ENCODE results near the gene TMEM61. TPM values are rescaled to one million over a fixed set of nuclear protein-coding genes. Genes with fewer than 3 reads are reported as not detected.
A peak's percentile ranks its signal among the peaks of the same experiment; 100 is the strongest.

The TMEM61 gene
- total RNA-seq, 2 donors from 2014 or later: 2.0 to 3.6 TPM

DNA sequence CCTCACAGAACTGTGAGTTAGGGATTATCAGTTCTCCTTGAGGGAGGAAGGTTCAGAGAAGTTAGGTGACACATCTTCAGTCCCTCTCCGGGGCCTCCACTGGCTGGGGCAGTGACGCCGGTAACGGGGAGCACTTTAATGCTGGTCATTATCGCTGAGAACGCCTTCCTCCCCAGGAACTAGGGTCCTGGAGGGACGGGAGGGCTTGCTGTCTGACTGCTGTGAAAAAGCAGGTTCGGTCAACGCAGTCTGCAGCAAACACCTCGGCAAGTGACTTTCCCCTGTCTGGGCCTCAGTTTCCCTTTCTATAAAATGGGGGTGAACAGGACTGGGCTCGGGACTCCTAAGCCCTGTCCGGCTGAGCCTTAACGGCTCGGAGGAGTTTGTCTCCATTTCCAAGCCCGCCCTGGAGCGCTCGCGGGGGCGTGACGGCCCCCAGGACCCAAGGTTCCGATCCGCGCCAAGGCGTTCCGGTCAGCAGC lies 341 bp upstream of the TMEM61 start:
- H3K4me1 ChIP-seq: peaks cover 14% of the 10 kb centered on the region
- ATAC-seq (no peak), DNase-seq (no peak)
- intact Hi-C loops (cut with DNase I): no loop called here
- TF ChIP-seq, protein P1, sequence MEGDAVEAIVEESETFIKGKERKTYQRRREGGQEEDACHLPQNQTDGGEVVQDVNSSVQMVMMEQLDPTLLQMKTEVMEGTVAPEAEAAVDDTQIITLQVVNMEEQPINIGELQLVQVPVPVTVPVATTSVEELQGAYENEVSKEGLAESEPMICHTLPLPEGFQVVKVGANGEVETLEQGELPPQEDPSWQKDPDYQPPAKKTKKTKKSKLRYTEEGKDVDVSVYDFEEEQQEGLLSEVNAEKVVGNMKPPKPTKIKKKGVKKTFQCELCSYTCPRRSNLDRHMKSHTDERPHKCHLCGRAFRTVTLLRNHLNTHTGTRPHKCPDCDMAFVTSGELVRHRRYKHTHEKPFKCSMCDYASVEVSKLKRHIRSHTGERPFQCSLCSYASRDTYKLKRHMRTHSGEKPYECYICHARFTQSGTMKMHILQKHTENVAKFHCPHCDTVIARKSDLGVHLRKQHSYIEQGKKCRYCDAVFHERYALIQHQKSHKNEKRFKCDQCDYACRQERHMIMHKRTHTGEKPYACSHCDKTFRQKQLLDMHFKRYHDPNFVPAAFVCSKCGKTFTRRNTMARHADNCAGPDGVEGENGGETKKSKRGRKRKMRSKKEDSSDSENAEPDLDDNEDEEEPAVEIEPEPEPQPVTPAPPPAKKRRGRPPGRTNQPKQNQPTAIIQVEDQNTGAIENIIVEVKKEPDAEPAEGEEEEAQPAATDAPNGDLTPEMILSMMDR (IDR thresholded peaks at IDR 0.05): no peak
- no peak for TF ChIP-seq POLR2A (IDR thresholded peaks at IDR 0.05)
- H3K9me3 ChIP-seq: no peaks in the 10 kb centered on the region
- no peaks in the 10 kb centered on the region for H3K27me3 ChIP-seq
- peak overlapping the region in 1 of 4 donors; percentile 9 for H3K27ac ChIP-seq
- WGBS, 2 donors: 10% methylated on average over 25 of the region's 25 CpGs; no CpG with 5 or more reads in 1 of the 2 donors
- H3K36me3 ChIP-seq (replicated peaks in 1 of 2; ENCODE audit: insufficient read depth in 1 of 2, low read depth in 2 of 2): no peaks in the 10 kb centered on the region
- H3K4me3 ChIP-seq: peak overlapping the region; percentile 15 to 44

DNA sequence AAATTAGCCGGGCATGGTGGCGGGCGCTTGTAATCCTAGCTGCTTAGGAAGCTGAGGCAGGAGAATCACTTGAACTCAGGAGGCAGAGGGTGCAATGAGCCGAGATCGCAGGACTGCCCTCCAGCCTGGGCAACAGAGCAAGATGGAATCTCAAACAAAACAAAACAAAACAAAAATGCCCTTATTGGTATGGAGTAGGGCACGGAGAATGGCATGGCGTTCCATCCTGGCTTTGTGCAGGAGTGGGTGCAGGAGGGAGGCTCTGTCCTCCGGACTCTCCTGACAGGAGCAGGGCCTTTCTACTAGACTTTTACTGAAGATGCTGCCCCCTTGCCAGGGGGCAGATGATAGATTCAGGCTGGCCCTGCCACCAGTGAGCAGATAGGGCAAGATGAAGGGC lies 1.0 kb downstream of the TMEM61 start:
- peaks cover 14% of the 10 kb centered on the region for H3K4me1 ChIP-seq
- H3K4me3 ChIP-seq: no peak overlapping the region
- WGBS, 2 donors: 85 to 90% methylated on average over 8 of the region's 8 CpGs
- no peak overlapping the region for H3K27ac ChIP-seq
- DNase-seq (no peak), ATAC-seq (no peak)
- no peaks in the 10 kb centered on the region for H3K27me3 ChIP-seq
- no peaks in the 10 kb centered on the region for H3K36me3 ChIP-seq (replicated peaks in 1 of 2; ENCODE audit: insufficient read depth in 1 of 2, low read depth in 2 of 2)
- no peak for TF ChIP-seq POLR2A (IDR thresholded peaks at IDR 0.05)
- TF ChIP-seq, protein P1 (IDR thresholded peaks at IDR 0.05): no peak
- no peaks in the 10 kb centered on the region for H3K9me3 ChIP-seq
- intact Hi-C loops (cut with DNase I): no loop called here

DNA sequence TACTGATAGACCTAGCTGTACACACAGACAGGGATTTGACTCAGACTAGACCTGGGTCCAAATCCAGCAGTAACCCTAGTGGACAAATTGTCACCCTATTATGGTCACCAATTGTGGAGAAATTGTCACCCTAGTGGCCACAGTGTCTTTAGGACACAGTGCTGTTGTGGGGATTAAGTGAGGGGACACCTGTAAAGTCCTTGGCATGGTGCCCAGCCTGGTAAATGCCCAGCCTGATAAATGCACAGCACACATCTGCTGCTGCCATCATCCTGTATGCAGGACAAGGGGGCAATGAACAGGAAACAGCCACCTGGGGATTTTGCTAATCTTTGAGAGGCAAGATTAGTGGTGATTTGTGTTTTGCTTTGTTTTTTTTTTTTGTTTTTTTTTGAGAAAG lies 2.3 kb downstream of the TMEM61 start:
- no peaks in the 10 kb centered on the region for H3K27me3 ChIP-seq
- H3K36me3 ChIP-seq (replicated peaks in 1 of 2; ENCODE audit: insufficient read depth in 1 of 2, low read depth in 2 of 2): no peaks in the 10 kb centered on the region
- DNase-seq (peak in 3 of 4 donors; percentile 28 to 50 (median 45)), ATAC-seq (no peak)
- H3K27ac ChIP-seq: no peak overlapping the region
- no peaks in the 10 kb centered on the region for H3K9me3 ChIP-seq
- intact Hi-C loops (cut with DNase I): no loop called here
- TF ChIP-seq, protein P1 (IDR thresholded peaks at IDR 0.05): peak in 1 of 7 experiments; percentile 7
- no peak for TF ChIP-seq POLR2A (IDR thresholded peaks at IDR 0.05)
- H3K4me1 ChIP-seq: peaks cover 14% of the 10 kb centered on the region
- H3K4me3 ChIP-seq: no peak overlapping the region

DNA sequence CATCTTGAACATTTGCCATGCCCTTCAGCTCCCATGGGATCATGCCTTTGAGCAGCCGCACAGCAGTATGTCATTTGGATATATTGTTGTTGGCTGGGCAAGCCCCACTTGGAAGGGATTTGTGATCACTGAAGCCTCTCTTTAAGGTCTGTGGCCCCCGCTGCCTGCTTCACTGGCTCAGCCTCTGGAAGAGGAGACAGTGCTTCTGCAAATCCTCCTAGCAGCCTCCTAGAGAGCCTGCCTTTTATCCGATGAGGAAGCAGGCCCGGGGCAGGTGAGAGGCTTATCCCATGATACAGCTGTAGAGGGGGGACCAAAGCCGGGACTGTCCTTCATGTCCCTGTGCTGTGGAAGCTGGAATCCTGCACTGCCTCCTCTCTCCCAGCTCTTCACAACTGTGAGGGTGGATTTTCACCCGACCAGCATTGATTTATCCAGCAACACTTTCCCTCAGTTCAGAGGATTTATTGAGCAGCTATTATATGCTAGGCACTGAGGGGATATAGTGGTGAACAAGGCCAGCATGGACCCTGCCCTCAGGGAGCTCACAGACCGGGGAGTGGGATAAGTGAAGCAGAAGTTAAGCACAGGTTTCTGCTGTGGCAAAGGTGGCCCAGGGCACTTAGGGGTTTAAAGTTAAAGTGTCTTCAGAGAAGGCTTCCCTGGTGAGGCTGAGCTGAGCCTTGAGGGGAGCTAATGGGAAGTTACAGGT lies 3.9 kb downstream of the TMEM61 start:
- Histone ChIP-seq H3K27me3 (no peaks in the 10 kb centered on the region), H3K36me3 (replicated peaks in 1 of 2; ENCODE audit: insufficient read depth in 1 of 2, low read depth in 2 of 2) (no peaks in the 10 kb centered on the region), H3K4me1 (peaks cover 15% of the 10 kb centered on the region), H3K27ac (no peak overlapping the region), H3K9me3 (no peaks in the 10 kb centered on the region), H3K4me3 (no peak overlapping the region)
- TF ChIP-seq, protein P1 (IDR thresholded peaks at IDR 0.05): no peak
- TF ChIP-seq POLR2A (IDR thresholded peaks at IDR 0.05): no peak
- intact Hi-C loops (cut with DNase I): no loop called here
- no peak for DNase-seq
- WGBS, 2 donors: 63 to 73% methylated on average over 7 of the region's 7 CpGs
- ATAC-seq: no peak

DNA sequence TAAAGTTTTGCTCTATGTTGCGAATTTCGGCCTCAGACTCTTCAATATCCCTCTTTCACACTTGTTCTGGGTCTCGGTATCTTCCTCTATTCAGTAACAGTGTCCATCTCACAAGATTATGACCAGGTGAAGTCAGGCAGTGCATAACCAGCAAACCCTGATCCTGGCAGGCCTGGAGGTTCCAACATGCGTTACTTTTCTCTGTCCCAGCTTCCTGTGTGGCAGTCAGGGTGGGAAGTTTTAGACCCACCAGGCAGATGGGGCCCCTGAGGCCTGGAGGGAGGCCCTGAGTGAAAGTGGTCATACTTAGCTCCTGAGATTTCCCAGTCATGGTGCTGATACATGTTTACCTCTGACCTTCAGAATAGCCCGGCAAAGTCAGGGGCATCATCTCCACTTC lies 5.1 kb downstream of the TMEM61 start:
- Histone ChIP-seq H3K4me3 (no peak overlapping the region), H3K9me3 (no peaks in the 10 kb centered on the region), H3K36me3 (replicated peaks in 1 of 2; ENCODE audit: insufficient read depth in 1 of 2, low read depth in 2 of 2) (no peaks in the 10 kb centered on the region), H3K27ac (no peak overlapping the region), H3K4me1 (peaks cover 14% of the 10 kb centered on the region), H3K27me3 (no peaks in the 10 kb centered on the region)
- intact Hi-C loops (cut with DNase I): no loop called here
- TF ChIP-seq POLR2A (IDR thresholded peaks at IDR 0.05): no peak
- no peak for ATAC-seq
- DNase-seq: no peak
- WGBS, 2 donors: 74 to 76% methylated on average over 4 to 5 of the region's 5 CpGs
